ENCODE data around the gene PSENEN. TPM values are rescaled to one million over a fixed set of nuclear protein-coding genes. Genes with fewer than 3 reads are reported as not detected.

PSENEN gene
- total RNA-seq, 1 experiment from 2014 or later, result 106 TPM

GRCh38 chr19:35784503-35785338 is 39.3 kb downstream of the PSENEN start:
- intact Hi-C loops (cut with micrococcal nuclease; ENCODE audit: unreplicated experiment), result no loop called here
- H3K9me3 ChIP-seq (ENCODE audit: insufficient read depth, low read depth), result no peaks in the 10 kb centered on the region
- H3K4me1 ChIP-seq (replicated peaks; ENCODE audit: insufficient read depth), result no peaks in the 10 kb centered on the region
- 0 out of 2 replicates have a peak, but pooled peaks cover 4% of the 10 kb centered on the region for H3F3A ChIP-seq (ENCODE audit: insufficient read depth, low read depth)
- H3K27ac ChIP-seq, result no peak overlapping the region
- H4K20me1 ChIP-seq (ENCODE audit: insufficient read depth), result no peaks in the 10 kb centered on the region
- TF ChIP-seq EZH2 (IDR thresholded peaks at IDR 0.05; ENCODE audit: low read depth) (no peak), CTCF (conservative IDR thresholded peaks at IDR 0.05) (no peak)
- no peak overlapping the region for H3K4me2 ChIP-seq
- no peaks in the 10 kb centered on the region for H3K9me2 ChIP-seq (ENCODE audit: insufficient read depth)
- CTCF ChIA-PET, result interaction anchor here (0.6 kb wide), 1 partner anchor 34 kb away, joined by 7 read pairs; no protein-coding TSS in a partner anchor
- H3K79me2 ChIP-seq (ENCODE audit: low read depth), result no peaks in the 10 kb centered on the region
- no peak for DNase-seq
- H3K27me3 ChIP-seq (ENCODE audit: insufficient read depth, low read depth), result peaks cover 15% of the 10 kb centered on the region
- H3K36me3 ChIP-seq (ENCODE audit: low read depth), result no peaks in the 10 kb centered on the region
- no TSS peak for BruUV-seq (replicated peaks)
- POLR2A ChIA-PET (ENCODE audit: unreplicated experiment), result interaction anchor here (0.6 kb wide), 1 partner anchor 37 kb away, joined by 3 read pairs; no protein-coding TSS in a partner anchor
- no peak overlapping the region for H3K4me3 ChIP-seq
- no peak overlapping the region for H2AFZ ChIP-seq

GRCh38 chr19:35785339-35785627 is 39.8 kb downstream of the PSENEN start:
- intact Hi-C loops (cut with micrococcal nuclease; ENCODE audit: unreplicated experiment), result no loop called here
- BruUV-seq (replicated peaks), result no TSS peak
- Histone ChIP-seq H3K4me2 (no peak overlapping the region), H2AFZ (no peak overlapping the region), H3K4me1 (replicated peaks; ENCODE audit: insufficient read depth) (no peaks in the 10 kb centered on the region), H3K36me3 (ENCODE audit: low read depth) (no peaks in the 10 kb centered on the region), H3K79me2 (ENCODE audit: low read depth) (no peaks in the 10 kb centered on the region), H3K27ac (no peak overlapping the region), H3F3A (ENCODE audit: insufficient read depth, low read depth) (0 out of 2 replicates have a peak, but pooled peaks cover 4% of the 10 kb centered on the region), H3K27me3 (ENCODE audit: insufficient read depth, low read depth) (peaks cover 15% of the 10 kb centered on the region), H4K20me1 (ENCODE audit: insufficient read depth) (no peaks in the 10 kb centered on the region), H3K9me2 (ENCODE audit: insufficient read depth) (no peaks in the 10 kb centered on the region), H3K9me3 (ENCODE audit: insufficient read depth, low read depth) (no peaks in the 10 kb centered on the region), H3K4me3 (no peak overlapping the region)
- no peak for TF ChIP-seq EZH2 (IDR thresholded peaks at IDR 0.05; ENCODE audit: low read depth)
- no peak for TF ChIP-seq CTCF (conservative IDR thresholded peaks at IDR 0.05)
- CTCF ChIA-PET, result no interaction called here
- POLR2A ChIA-PET (ENCODE audit: unreplicated experiment), result no interaction called here
- DNase-seq, result no peak

GRCh38 chr19:35786299-35787160 is 41.1 kb downstream of the PSENEN start:
- no peak overlapping the region for H3K4me3 ChIP-seq
- no peaks in the 10 kb centered on the region for H3K79me2 ChIP-seq (ENCODE audit: low read depth)
- ChIA-PET CTCF (no interaction called here), POLR2A (ENCODE audit: unreplicated experiment) (no interaction called here)
- intact Hi-C loops (cut with micrococcal nuclease; ENCODE audit: unreplicated experiment), result no loop called here
- BruUV-seq (replicated peaks), result no TSS peak
- H3K27me3 ChIP-seq (ENCODE audit: insufficient read depth, low read depth), result peaks cover 15% of the 10 kb centered on the region
- 0 out of 2 replicates have a peak, but pooled peaks cover 4% of the 10 kb centered on the region for H3F3A ChIP-seq (ENCODE audit: insufficient read depth, low read depth)
- no peak overlapping the region for H3K4me2 ChIP-seq
- no peaks in the 10 kb centered on the region for H3K9me2 ChIP-seq (ENCODE audit: insufficient read depth)
- no peaks in the 10 kb centered on the region for H3K9me3 ChIP-seq (ENCODE audit: insufficient read depth, low read depth)
- H2AFZ ChIP-seq, result no peak overlapping the region
- no peaks in the 10 kb centered on the region for H3K4me1 ChIP-seq (replicated peaks; ENCODE audit: insufficient read depth)
- H3K36me3 ChIP-seq (ENCODE audit: low read depth), result no peaks in the 10 kb centered on the region
- no peaks in the 10 kb centered on the region for H4K20me1 ChIP-seq (ENCODE audit: insufficient read depth)
- no peak overlapping the region for H3K27ac ChIP-seq
- no peak for DNase-seq
- no peak for TF ChIP-seq EZH2 (IDR thresholded peaks at IDR 0.05; ENCODE audit: low read depth)
- TF ChIP-seq CTCF (conservative IDR thresholded peaks at IDR 0.05), result no peak

Measured in PC-9 (cell line).